Mammary epithelial cell (primary cell): ENCODE measurements around the gene TMEM150C.

Experiments used
- EZH2 ChIP-seq: IDR thresholded peaks from 2 replicates; pipeline ENCODE4 v1.6.1; 2012; ENCODE audit warnings: low read length, inconsistent platforms, borderline replicate concordance
- TF ChIP-seq, protein P1 (sequence below), 2 donors: IDR thresholded peaks in 1 of 2; conservative IDR thresholded peaks in 1 of 2; 2 replicates each; pipeline ENCODE4 v1.5.1; 2011 to 2012; ENCODE audit warnings: inconsistent platforms in 2 of 2, low read length in 2 of 2, mild to moderate bottlenecking in 2 of 2, control low read depth in 1 of 2, low read depth in 1 of 2; ENCODE audit not compliant: insufficient read depth in 1 of 2; ENCODE audit errors: extremely low read depth in 1 of 2

DNA sequence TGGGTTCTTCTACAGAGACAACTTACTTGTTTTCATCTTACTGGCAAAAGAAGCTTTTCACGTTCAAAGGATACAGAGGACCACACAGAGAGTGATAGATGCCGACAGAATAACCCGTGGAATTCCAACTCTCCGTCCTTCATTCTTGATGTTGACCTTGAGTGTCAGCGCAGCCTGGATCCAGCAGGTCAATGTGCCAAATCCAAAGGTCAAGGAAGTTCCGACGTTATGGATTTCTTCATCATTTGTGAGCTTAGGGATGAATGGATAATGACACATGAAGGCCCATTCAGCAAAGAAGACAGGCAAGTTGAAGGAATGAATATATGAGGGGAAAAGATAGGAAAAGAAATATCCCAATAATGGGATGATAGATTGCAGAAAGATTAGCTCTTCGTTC lies 71.8 kb downstream of the TMEM150C start:
- TF ChIP-seq, protein P1, sequence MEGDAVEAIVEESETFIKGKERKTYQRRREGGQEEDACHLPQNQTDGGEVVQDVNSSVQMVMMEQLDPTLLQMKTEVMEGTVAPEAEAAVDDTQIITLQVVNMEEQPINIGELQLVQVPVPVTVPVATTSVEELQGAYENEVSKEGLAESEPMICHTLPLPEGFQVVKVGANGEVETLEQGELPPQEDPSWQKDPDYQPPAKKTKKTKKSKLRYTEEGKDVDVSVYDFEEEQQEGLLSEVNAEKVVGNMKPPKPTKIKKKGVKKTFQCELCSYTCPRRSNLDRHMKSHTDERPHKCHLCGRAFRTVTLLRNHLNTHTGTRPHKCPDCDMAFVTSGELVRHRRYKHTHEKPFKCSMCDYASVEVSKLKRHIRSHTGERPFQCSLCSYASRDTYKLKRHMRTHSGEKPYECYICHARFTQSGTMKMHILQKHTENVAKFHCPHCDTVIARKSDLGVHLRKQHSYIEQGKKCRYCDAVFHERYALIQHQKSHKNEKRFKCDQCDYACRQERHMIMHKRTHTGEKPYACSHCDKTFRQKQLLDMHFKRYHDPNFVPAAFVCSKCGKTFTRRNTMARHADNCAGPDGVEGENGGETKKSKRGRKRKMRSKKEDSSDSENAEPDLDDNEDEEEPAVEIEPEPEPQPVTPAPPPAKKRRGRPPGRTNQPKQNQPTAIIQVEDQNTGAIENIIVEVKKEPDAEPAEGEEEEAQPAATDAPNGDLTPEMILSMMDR (conservative IDR thresholded peaks at IDR 0.05 in 1 of 2, IDR thresholded peaks at IDR 0.05 in 1 of 2; ENCODE audit: extremely low read depth in 1 of 2, insufficient read depth in 1 of 2, low read depth in 1 of 2, low read length in 2 of 2) = no peak
- TF ChIP-seq EZH2 = no peak
